Activated CD8-positive, alpha-beta memory T cell treated with anti-CD3 and anti-CD28 coated beads, Interleukin-2, amount 10 ng/mL, durations not matched to agents 7 days and 5 days (primary cell): ENCODE results near the gene PHLDB1. TPM values are rescaled to one million over a fixed set of nuclear protein-coding genes. Genes with fewer than 3 reads are reported as not detected.

Source experiments
- ATAC-seq: fragments of 150-1000 bp; cut with Tn5 transposase; one replicate; pipeline ENCODE4 v1.10.0; 2021; ENCODE audit warnings: moderate library complexity
- CTCF ChIA-PET: fragments of 350-600 bp; sonication (Branson Sonifier 250); formaldehyde crosslinking; loops from one replicate; lab custom pipeline; 2021; ENCODE audit warnings: antibody characterized with exemption; lab: Charles Lee
- DNase-seq: peaks from one replicate; pipeline ENCODE4 v3.0.0-alpha.2; 2020
- H3K27ac Mint-ChIP-seq: one replicate; pipeline ENCODE4 v1.8.0; 2021; ENCODE audit warnings: mild to moderate bottlenecking, mixed read lengths
- H3K27me3 Mint-ChIP-seq: one replicate; pipeline ENCODE4 v1.8.0; 2021; ENCODE audit warnings: mixed read lengths
- H3K36me3 Mint-ChIP-seq: one replicate; pipeline ENCODE4 v1.8.0; 2021; ENCODE audit warnings: mild to moderate bottlenecking, mixed read lengths
- H3K4me1 Mint-ChIP-seq: one replicate; pipeline ENCODE4 v1.8.0; 2021; ENCODE audit warnings: mixed read lengths
- H3K4me3 Mint-ChIP-seq: one replicate; pipeline ENCODE4 v1.8.0; 2021; ENCODE audit warnings: mild to moderate bottlenecking, moderate library complexity, mixed read lengths
- H3K9me3 Mint-ChIP-seq: one replicate; pipeline ENCODE4 v1.8.0; 2022; ENCODE audit warnings: low read depth, mixed read lengths
- microRNA-seq: library from miRNA; unstranded; fragments of <30 nt; microRNA quantifications from one replicate; pipeline ENCODE4 v1.2.0, GENCODE V29; 2022
- total RNA-seq, 2 experiments: library from RNA; stranded (reverse); gene quantifications; one replicate each; pipeline ENCODE4 v1.2.3, GENCODE V29; 2021

PHLDB1 gene
- total RNA-seq, 2 experiments from 2014 or later: 0.91 to 1.3 TPM

GRCh38 chr11:118696673-118697226 lies 89.3 kb downstream of the PHLDB1 start:
- ATAC-seq (no peak), DNase-seq (no peak)
- Mint-ChIP-seq H3K27me3 (peaks cover 15% of the 10 kb centered on the region), H3K4me1 (peaks cover 39% of the 10 kb centered on the region), H3K4me3 (no peak overlapping the region), H3K9me3 (peaks cover 3% of the 10 kb centered on the region), H3K36me3 (peaks cover 9% of the 10 kb centered on the region), H3K27ac (no peak overlapping the region)
- CTCF ChIA-PET: interaction anchor here (1.0 to 2.2 kb wide), 4 partner anchors 80 to 260 kb away, joined by 3 to 7 read pairs (median 6); partner anchors contain the start of gene DDX6

GRCh38 chr11:118697346-118697745 lies 89.9 kb downstream of the PHLDB1 start:
- Mint-ChIP-seq H3K4me1 (peaks cover 33% of the 10 kb centered on the region), H3K27ac (no peak overlapping the region), H3K4me3 (no peak overlapping the region), H3K9me3 (peaks cover 3% of the 10 kb centered on the region), H3K27me3 (peaks cover 11% of the 10 kb centered on the region), H3K36me3 (peaks cover 9% of the 10 kb centered on the region)
- no peak for DNase-seq
- CTCF ChIA-PET: no interaction called here
- ATAC-seq: no peak

- ATAC-seq (peak; percentile 59), DNase-seq (peak; percentile 70)
- Mint-ChIP-seq H3K4me1 (peaks cover 23% of the 10 kb centered on the region), H3K27me3 (peaks cover 6% of the 10 kb centered on the region), H3K9me3 (peaks cover 3% of the 10 kb centered on the region), H3K4me3 (no peak overlapping the region), H3K36me3 (peaks cover 9% of the 10 kb centered on the region), H3K27ac (no peak overlapping the region)
- CTCF ChIA-PET: interaction anchor here (0.8 to 3.5 kb wide), 3 partner anchors 10 to 228 kb away, joined by 3 to 20 read pairs (median 4); no protein-coding TSS in a partner anchor
Measured at GRCh38 chr11:118699506-118700220, 92.2 kb downstream of the PHLDB1 start.

- Mint-ChIP-seq H3K27ac (no peak overlapping the region), H3K9me3 (peaks cover 3% of the 10 kb centered on the region), H3K4me1 (peaks cover 22% of the 10 kb centered on the region), H3K36me3 (peaks cover 9% of the 10 kb centered on the region), H3K27me3 (peaks cover 5% of the 10 kb centered on the region), H3K4me3 (no peak overlapping the region)
- ATAC-seq (no peak), DNase-seq (no peak)
- CTCF ChIA-PET: interaction anchor here (0.7 to 3.0 kb wide), 3 partner anchors 9 to 778 kb away, joined by 4 to 33 read pairs (median 11); no protein-coding TSS in a partner anchor
Measured at GRCh38 chr11:118703563-118704106, 96.2 kb downstream of the PHLDB1 start.

GRCh38 chr11:118705111-118705741 lies 97.8 kb downstream of the PHLDB1 start:
- no peak overlapping the region for H3K4me3 Mint-ChIP-seq

GRCh38 chr11:118705791-118706545 lies 98.6 kb downstream of the PHLDB1 start:
- Mint-ChIP-seq H3K27ac (no peak overlapping the region), H3K4me3 (no peak overlapping the region), H3K27me3 (peaks cover 4% of the 10 kb centered on the region), H3K4me1 (peaks cover 15% of the 10 kb centered on the region), H3K36me3 (no peaks in the 10 kb centered on the region), H3K9me3 (no peaks in the 10 kb centered on the region)
- no peak for ATAC-seq
- CTCF ChIA-PET: interaction anchor here (0.6 to 3.0 kb wide), 5 partner anchors 10 to 201 kb away, joined by 3 to 33 read pairs (median 3); no protein-coding TSS in a partner anchor
- no peak for DNase-seq

More at GRCh38 chr11:118705111-118705741, 97.8 kb downstream of the PHLDB1 start:
- peaks cover 15% of the 10 kb centered on the region for H3K4me1 Mint-ChIP-seq
- H3K36me3 Mint-ChIP-seq: peaks cover 3% of the 10 kb centered on the region
- H3K27ac Mint-ChIP-seq: no peak overlapping the region
- CTCF ChIA-PET: interaction anchor here (0.6 to 3.0 kb wide), 7 partner anchors 11 to 251 kb away, joined by 3 to 33 read pairs (median 3); no protein-coding TSS in a partner anchor
- H3K27me3 Mint-ChIP-seq: peaks cover 2% of the 10 kb centered on the region
- DNase-seq (peak; percentile 62), ATAC-seq (peak; percentile 75)
- H3K9me3 Mint-ChIP-seq: peaks cover 3% of the 10 kb centered on the region

- no peak for ATAC-seq
- CTCF ChIA-PET: no interaction called here
- DNase-seq: no peak
- Mint-ChIP-seq H3K4me3 (no peak overlapping the region), H3K36me3 (no peaks in the 10 kb centered on the region), H3K4me1 (peaks cover 15% of the 10 kb centered on the region), H3K27me3 (peaks cover 5% of the 10 kb centered on the region), H3K9me3 (no peaks in the 10 kb centered on the region), H3K27ac (no peak overlapping the region)
Measured at GRCh38 chr11:118706546-118706825, 99.1 kb downstream of the PHLDB1 start.

Small RNA genes within 50 kb of the gene (microRNA-seq; reads per million reads assigned to microRNA genes)
- gene MIR6716: not detected

Other genes with a start within 250 kb of the PHLDB1 start
- 10 to 100 TPM; 43.4 to 47.8 TPM for gene UBE4A, start 248.0 kb upstream of the PHLDB1 start, total RNA-seq
- 100 to 1,000 TPM; 278 to 295 TPM for gene ATP5MG, start 206.0 kb upstream of the PHLDB1 start, total RNA-seq
- 100 to 1,000 TPM; 116 to 125 TPM for gene KMT2A, start 171.1 kb upstream of the PHLDB1 start, total RNA-seq
- gene TTC36, start 80.1 kb upstream of the PHLDB1 start, total RNA-seq: under 1 TPM; 0.66 to 0.82 TPM
- 1 to 10 TPM; 8.4 to 8.6 TPM for gene TMEM25, start 76.4 kb upstream of the PHLDB1 start, total RNA-seq
- 10 to 100 TPM; 10.4 to 13.1 TPM for gene IFT46, start 41.7 kb upstream of the PHLDB1 start, total RNA-seq
- 100 to 1,000 TPM in 1 of 2 experiments, 10 to 100 TPM in 1; 98.9 to 130 TPM for gene ARCN1, start 35.2 kb upstream of the PHLDB1 start, total RNA-seq
- not detected for gene TREH, start 72.0 kb downstream of the PHLDB1 start, total RNA-seq
- 100 to 1,000 TPM; 127 to 153 TPM for gene DDX6, start 183.5 kb downstream of the PHLDB1 start, total RNA-seq